NCI-H82 treated with DMSO at 0.1 percent for 48 hours (cell line): ENCODE measurements around the gene CALU.

Source experiments
- DNase-seq: peaks from one replicate; lab custom pipeline; 2025; ENCODE audit not compliant: unreplicated experiment; lab: John Stamatoyannopoulos, UW

Gene CALU

GRCh38 chr7:128809363-128809762, 70.2 kb downstream of the CALU start:
- DNase-seq = no peak

GRCh38 chr7:128810473-128810872, 71.3 kb downstream of the CALU start:
- no peak for DNase-seq

GRCh38 chr7:128810997-128811396, 71.8 kb downstream of the CALU start:
- no peak for DNase-seq

GRCh38 chr7:128811631-128812430, 72.7 kb downstream of the CALU start:
- no peak for DNase-seq

GRCh38 chr7:128812514-128813168, 73.5 kb downstream of the CALU start:
- DNase-seq = no peak

- no peak for DNase-seq
Measured at GRCh38 chr7:128814499-128814898, 75.3 kb downstream of the CALU start.

- no peak for DNase-seq
Measured at GRCh38 chr7:128815289-128815942, 76.3 kb downstream of the CALU start.

GRCh38 chr7:128818694-128819093, 79.5 kb downstream of the CALU start:
- DNase-seq = no peak
